Upper lobe of left lung (tissue), 4 donors: ENCODE data around the gene DEFB132.

ENCODE experiments used
- POLR2A ChIP-seq, 4 donors: fragments of 450-650 bp; IDR thresholded peaks; one replicate each; pipeline ENCODE4 v1.5.1; 2016 to 2017; ENCODE audit warnings: antibody characterized with exemption in 4 of 4, mild to moderate bottlenecking in 2 of 4
- TF ChIP-seq, protein P1 (sequence below), 6 experiments: fragments of 450-650 bp in 4 of 6; fragments of 200-600 bp in 2 of 6; sonication (generic) in 2 of 6; IDR thresholded peaks; one replicate each; pipeline ENCODE4 v1.5.1; 2016 to 2019; ENCODE audit warnings: antibody characterized with exemption in 6 of 6

DNA sequence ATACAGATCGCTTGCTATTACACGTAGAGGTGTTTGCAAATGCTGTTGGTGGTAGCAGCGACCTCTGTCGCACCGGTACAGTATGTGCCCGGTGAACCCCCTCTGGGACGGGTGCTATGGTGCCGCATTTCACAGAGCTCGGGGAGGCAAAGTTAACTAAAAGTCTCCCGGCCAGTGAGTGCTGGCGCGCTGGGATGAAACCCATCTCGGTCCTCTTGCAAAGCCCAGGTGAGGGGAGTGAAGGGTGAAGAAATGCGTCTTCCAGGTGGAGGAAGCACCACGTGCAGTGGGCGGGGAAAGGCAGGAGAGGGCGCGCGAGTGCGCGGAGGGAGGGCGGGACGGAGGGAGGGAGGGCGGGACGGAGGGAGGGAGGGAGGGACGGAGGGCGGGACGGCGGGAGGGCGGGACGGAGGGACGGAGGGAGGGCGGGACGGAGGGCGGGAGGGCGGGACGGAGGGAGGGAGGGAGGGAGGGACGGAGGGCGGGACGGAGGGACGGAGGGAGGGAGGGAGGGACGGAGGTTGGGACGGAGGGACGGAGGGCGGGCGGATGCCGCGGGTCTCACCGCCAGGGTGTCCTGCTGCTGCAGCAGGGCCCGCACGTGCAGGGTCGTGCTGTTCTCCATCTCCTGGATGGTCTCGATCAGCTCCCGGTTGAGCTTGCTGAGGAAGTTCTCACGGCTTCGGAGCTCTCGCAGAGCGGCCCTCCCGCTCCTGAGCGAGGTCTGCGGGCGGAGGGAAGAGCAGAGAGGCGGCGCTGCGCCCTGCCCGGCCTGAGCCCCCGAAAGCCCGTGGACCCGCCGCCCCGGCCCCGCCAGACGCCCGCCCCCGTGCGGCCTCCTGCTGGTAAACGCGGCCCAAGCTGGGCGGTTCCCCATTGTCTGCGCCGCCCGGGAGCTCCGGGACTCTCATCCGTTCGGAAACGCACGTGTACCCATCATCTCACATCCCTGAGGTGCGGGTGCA, 21.4 kb downstream of the DEFB132 start:
- TF ChIP-seq, protein P1, sequence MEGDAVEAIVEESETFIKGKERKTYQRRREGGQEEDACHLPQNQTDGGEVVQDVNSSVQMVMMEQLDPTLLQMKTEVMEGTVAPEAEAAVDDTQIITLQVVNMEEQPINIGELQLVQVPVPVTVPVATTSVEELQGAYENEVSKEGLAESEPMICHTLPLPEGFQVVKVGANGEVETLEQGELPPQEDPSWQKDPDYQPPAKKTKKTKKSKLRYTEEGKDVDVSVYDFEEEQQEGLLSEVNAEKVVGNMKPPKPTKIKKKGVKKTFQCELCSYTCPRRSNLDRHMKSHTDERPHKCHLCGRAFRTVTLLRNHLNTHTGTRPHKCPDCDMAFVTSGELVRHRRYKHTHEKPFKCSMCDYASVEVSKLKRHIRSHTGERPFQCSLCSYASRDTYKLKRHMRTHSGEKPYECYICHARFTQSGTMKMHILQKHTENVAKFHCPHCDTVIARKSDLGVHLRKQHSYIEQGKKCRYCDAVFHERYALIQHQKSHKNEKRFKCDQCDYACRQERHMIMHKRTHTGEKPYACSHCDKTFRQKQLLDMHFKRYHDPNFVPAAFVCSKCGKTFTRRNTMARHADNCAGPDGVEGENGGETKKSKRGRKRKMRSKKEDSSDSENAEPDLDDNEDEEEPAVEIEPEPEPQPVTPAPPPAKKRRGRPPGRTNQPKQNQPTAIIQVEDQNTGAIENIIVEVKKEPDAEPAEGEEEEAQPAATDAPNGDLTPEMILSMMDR (IDR thresholded peaks at IDR 0.05): no peak
- TF ChIP-seq POLR2A (IDR thresholded peaks at IDR 0.05): no peak
